Fibroblast of mammary gland (primary cell): ENCODE measurements around the gene DYNLRB1.
"Not testable (repeated sequence)": the region's sequence is repeated elsewhere in the genome, so short reads cannot be mapped to it uniquely, and the experiment has no call there.

Experiments
- DNase-seq: peaks from one replicate; pipeline ENCODE4 v3.0.0-alpha.2; 2010; ENCODE audit warnings: low read depth
- H3K4me3 ChIP-seq: 2 replicates; pipeline ENCODE4 v1.5.1; 2011; ENCODE audit warnings: low read depth, mild to moderate bottlenecking, low read length, moderate library complexity; ENCODE audit not compliant: control insufficient read depth
- CTCF ChIP-seq: conservative IDR thresholded peaks from 2 replicates; pipeline ENCODE4 v1.5.1; 2011; ENCODE audit warnings: low read depth, low read length, inconsistent platforms; ENCODE audit not compliant: control insufficient read depth, insufficient read depth

The DYNLRB1 gene

GRCh38 chr20:34485068-34485634 is 31.1 kb upstream of the DYNLRB1 start:
- DNase-seq: no peak
- TF ChIP-seq CTCF: no peak
- H3K4me3 ChIP-seq: no peak overlapping the region

- no peak for TF ChIP-seq CTCF
- H3K4me3 ChIP-seq: no peak overlapping the region
- DNase-seq: no peak
These were observed 24.8 kb upstream of the DYNLRB1 start for GRCh38 chr20:34491226-34491931.

GRCh38 chr20:34491932-34492509 is 24.2 kb upstream of the DYNLRB1 start:
- no peak overlapping the region for H3K4me3 ChIP-seq
- TF ChIP-seq CTCF: no peak
- DNase-seq: no peak

- no peak for DNase-seq
- TF ChIP-seq CTCF: no peak
- H3K4me3 ChIP-seq: no peak overlapping the region
These were observed 22.6 kb upstream of the DYNLRB1 start for GRCh38 chr20:34493646-34494045.

GRCh38 chr20:34495307-34495706 is 20.9 kb upstream of the DYNLRB1 start:
- H3K4me3 ChIP-seq: no peak overlapping the region
- DNase-seq: no peak
- no peak for TF ChIP-seq CTCF

GRCh38 chr20:34495916-34496315 is 20.3 kb upstream of the DYNLRB1 start:
- no peak for TF ChIP-seq CTCF
- DNase-seq: no peak
- H3K4me3 ChIP-seq: no peak overlapping the region

GRCh38 chr20:34497596-34497995 is 18.6 kb upstream of the DYNLRB1 start:
- not testable (repeated sequence) for H3K4me3 ChIP-seq, DNase-seq
